ENCODE results near the gene TSPAN17. TPM values are rescaled to one million over a fixed set of nuclear protein-coding genes. Genes with fewer than 3 reads are reported as not detected.

TSPAN17 gene
- total RNA-seq, 2 donors from 2014 or later, result 30.5 to 36.1 TPM

- DNase-seq, result no peak
- intact Hi-C loops (cut with DNase I), result loop anchor here (5.0 kb wide), 1 partner anchor 453 kb away; no protein-coding TSS in a partner anchor
- Histone ChIP-seq H3K4me3 (no peak overlapping the region), H3K9me3 (no peaks in the 10 kb centered on the region), H3K36me3 (no peaks in the 10 kb centered on the region), H3K9ac (ENCODE audit: low read depth in 2 of 2, low read length in 2 of 2) (peak overlapping the region in 1 of 2 donors; percentile 21), H3K27me3 (no peaks in the 10 kb centered on the region), H3K4me1 (peaks cover 9% of the 10 kb centered on the region), H3K27ac (no peak overlapping the region)
- no peak for TF ChIP-seq CTCF (IDR thresholded peaks at IDR 0.05)
Observed at GRCh38 chr5:176659512-176659839, 12.2 kb downstream of the TSPAN17 start.

- Histone ChIP-seq H3K4me1 (peaks cover 9% of the 10 kb centered on the region), H3K9ac (ENCODE audit: low read depth in 2 of 2, low read length in 2 of 2) (no peak overlapping the region), H3K27me3 (no peaks in the 10 kb centered on the region), H3K36me3 (no peaks in the 10 kb centered on the region), H3K4me3 (no peak overlapping the region), H3K9me3 (no peaks in the 10 kb centered on the region), H3K27ac (no peak overlapping the region)
- intact Hi-C loops (cut with DNase I), result loop anchor here (5.0 kb wide), 2 partner anchors 297 to 452 kb away; no protein-coding TSS in a partner anchor
- no peak for DNase-seq
- no peak for TF ChIP-seq CTCF (IDR thresholded peaks at IDR 0.05)
Observed at GRCh38 chr5:176659860-176660461, 12.7 kb downstream of the TSPAN17 start.

DNA sequence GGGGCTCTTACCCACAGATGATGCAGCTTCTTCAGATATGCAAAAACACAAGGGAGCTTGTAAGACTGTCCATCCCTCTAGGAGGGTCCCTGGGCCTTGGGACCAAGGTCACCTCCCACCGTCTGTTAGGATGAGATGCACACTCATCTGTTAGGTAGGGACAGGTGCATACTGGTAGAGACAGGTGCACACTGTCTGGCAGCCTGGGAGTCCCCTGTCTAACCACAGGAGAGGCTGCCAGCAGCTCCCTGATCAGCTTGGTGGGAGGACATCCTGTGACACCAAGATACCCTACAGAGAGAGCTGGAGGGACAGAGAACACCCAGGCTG is 13.2 kb downstream of the TSPAN17 start:
- Histone ChIP-seq H3K36me3 (no peaks in the 10 kb centered on the region), H3K4me3 (no peak overlapping the region), H3K27me3 (no peaks in the 10 kb centered on the region), H3K4me1 (peaks cover 9% of the 10 kb centered on the region), H3K9ac (ENCODE audit: low read depth in 2 of 2, low read length in 2 of 2) (no peak overlapping the region), H3K9me3 (no peaks in the 10 kb centered on the region), H3K27ac (no peak overlapping the region)
- intact Hi-C loops (cut with DNase I), result loop anchor here (5.0 kb wide), 1 partner anchor 297 kb away; no protein-coding TSS in a partner anchor
- no peak for DNase-seq
- TF ChIP-seq CTCF (IDR thresholded peaks at IDR 0.05), result no peak

DNA sequence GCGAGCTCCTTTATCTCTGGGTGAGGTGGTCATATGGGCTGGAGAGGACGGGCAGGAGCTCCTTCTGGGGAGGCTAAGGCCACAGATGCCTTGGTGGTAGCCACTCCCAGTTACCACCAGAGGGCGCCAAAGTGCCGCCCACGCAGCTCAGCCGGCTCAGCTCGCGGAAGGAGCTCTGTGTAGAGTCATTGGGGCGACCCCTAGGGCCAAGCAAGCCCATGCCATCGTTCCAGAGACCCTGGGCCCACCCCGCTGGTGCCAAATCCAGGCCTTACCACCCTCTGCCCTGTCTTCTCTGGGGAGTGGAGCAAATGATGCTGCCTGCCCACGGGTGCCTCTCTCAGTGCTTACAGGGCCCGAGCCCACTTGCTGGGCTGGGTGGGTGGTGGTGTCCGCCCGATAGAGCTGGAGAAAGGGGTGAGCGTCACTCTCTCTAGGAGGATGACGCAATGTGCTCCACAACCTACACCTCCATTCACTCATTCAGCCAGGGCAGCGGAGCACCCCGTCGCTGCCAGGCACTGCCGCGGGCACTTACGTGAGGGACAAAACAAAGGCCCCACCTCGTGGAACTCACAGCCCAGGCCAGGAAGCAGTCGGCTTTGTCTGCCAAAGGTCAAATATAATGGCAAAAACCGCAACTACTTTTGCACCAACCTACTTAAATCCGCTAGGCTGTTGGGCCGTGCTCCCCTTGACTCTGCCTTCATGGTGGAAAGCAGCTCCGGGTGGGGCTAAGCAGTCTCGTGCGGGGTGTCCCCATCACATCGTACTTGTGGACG is 13.8 kb downstream of the TSPAN17 start:
- peak; percentile 98 for TF ChIP-seq CTCF (IDR thresholded peaks at IDR 0.05)
- H3K27me3 ChIP-seq, result no peaks in the 10 kb centered on the region
- peak; percentile 71 for DNase-seq
- H3K4me3 ChIP-seq, result no peak overlapping the region
- H3K27ac ChIP-seq, result no peak overlapping the region
- H3K9me3 ChIP-seq, result no peaks in the 10 kb centered on the region
- no peak overlapping the region for H3K9ac ChIP-seq (ENCODE audit: low read depth in 2 of 2, low read length in 2 of 2)
- no peaks in the 10 kb centered on the region for H3K36me3 ChIP-seq
- peaks cover 9% of the 10 kb centered on the region for H3K4me1 ChIP-seq
- intact Hi-C loops (cut with DNase I), result loop anchor here (5.0 kb wide), 1 partner anchor 296 kb away; no protein-coding TSS in a partner anchor

DNA sequence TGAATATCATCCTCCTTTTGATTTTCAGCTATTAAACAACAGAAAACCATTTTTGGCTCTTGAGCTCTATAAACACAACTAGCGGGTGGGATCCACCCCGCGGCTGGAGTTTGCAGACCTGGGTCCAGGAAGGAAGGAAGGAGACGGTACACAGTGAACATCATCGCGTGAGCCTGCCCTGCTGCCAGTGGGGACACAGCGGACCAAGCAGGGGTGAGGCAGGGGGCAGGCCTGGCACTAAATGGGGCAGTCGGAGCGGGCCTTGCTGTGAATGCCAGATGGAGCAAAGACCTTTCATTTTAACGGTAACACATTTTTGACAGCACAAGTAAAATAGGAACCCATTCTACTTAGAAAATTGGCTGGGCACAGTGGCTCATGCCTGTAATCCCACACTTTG is 14.4 kb downstream of the TSPAN17 start:
- no peaks in the 10 kb centered on the region for H3K27me3 ChIP-seq
- H3K4me3 ChIP-seq, result no peak overlapping the region
- no peaks in the 10 kb centered on the region for H3K9me3 ChIP-seq
- no peak for TF ChIP-seq CTCF (IDR thresholded peaks at IDR 0.05)
- H3K4me1 ChIP-seq, result peaks cover 9% of the 10 kb centered on the region
- no peak overlapping the region for H3K27ac ChIP-seq
- intact Hi-C loops (cut with DNase I), result loop anchor here (5.0 kb wide), 1 partner anchor 296 kb away; no protein-coding TSS in a partner anchor
- no peak overlapping the region for H3K9ac ChIP-seq (ENCODE audit: low read depth in 2 of 2, low read length in 2 of 2)
- no peaks in the 10 kb centered on the region for H3K36me3 ChIP-seq
- DNase-seq, result no peak

All from colonic mucosa (tissue), 4 donors.